H9 (cell line): ENCODE measurements around the gene NT5C3A. TPM values are rescaled to one million over a fixed set of nuclear protein-coding genes. Genes with fewer than 3 reads are reported as not detected.

Experiments
- DNase-seq: peaks from one replicate; pipeline ENCODE4 v3.0.0-alpha.2; 2017
- H2AFZ ChIP-seq: one replicate; pipeline ENCODE4 v1.6.1; 2013; ENCODE audit warnings: mild to moderate bottlenecking, low read length, control low read depth, moderate library complexity
- H2AK5ac ChIP-seq: 2 replicates; pipeline ENCODE4 v1.6.1; 2013; ENCODE audit warnings: low read length, control low read depth, mixed read lengths; ENCODE audit not compliant: insufficient read length
- H2BK120ac ChIP-seq: one replicate; pipeline ENCODE4 v1.6.1; 2013; ENCODE audit warnings: low read depth, mild to moderate bottlenecking, low read length, control low read depth, inconsistent platforms; ENCODE audit not compliant: poor library complexity, severe bottlenecking
- H2BK12ac ChIP-seq: 2 replicates; pipeline ENCODE4 v1.6.1; 2013; ENCODE audit warnings: low read length, control low read depth, mixed read lengths, low read depth; ENCODE audit not compliant: insufficient read length
- H2BK15ac ChIP-seq: 2 replicates; pipeline ENCODE4 v1.6.1; 2013; ENCODE audit warnings: low read depth, low read length, control low read depth
- H2BK20ac ChIP-seq: one replicate; pipeline ENCODE4 v1.6.1; 2013; ENCODE audit warnings: low read depth, mild to moderate bottlenecking, low read length, control low read depth, inconsistent platforms; ENCODE audit not compliant: poor library complexity, severe bottlenecking
- H2BK5ac ChIP-seq: 2 replicates; pipeline ENCODE4 v1.6.1; 2013; ENCODE audit warnings: low read length, control low read depth, mixed read lengths; ENCODE audit not compliant: insufficient read length
- H3K14ac ChIP-seq: 2 replicates; pipeline ENCODE4 v1.6.1; 2013; ENCODE audit warnings: low read length, control low read depth; ENCODE audit not compliant: insufficient read depth
- H3K18ac ChIP-seq: 2 replicates; pipeline ENCODE4 v1.6.1; 2013; ENCODE audit warnings: low read depth, mild to moderate bottlenecking, mixed read lengths, low read length, control low read depth; ENCODE audit not compliant: insufficient read length
- H3K23ac ChIP-seq: 2 replicates; pipeline ENCODE4 v1.6.1; 2013; ENCODE audit warnings: low read length, control low read depth, mixed read lengths, low read depth; ENCODE audit not compliant: insufficient read length
- H3K23me2 ChIP-seq: 2 replicates; pipeline ENCODE4 v1.6.1; 2013; ENCODE audit warnings: low read depth, mild to moderate bottlenecking, mixed read lengths, low read length, control low read depth; ENCODE audit not compliant: insufficient read length, poor library complexity, severe bottlenecking
- H3K27ac ChIP-seq: 2 replicates; pipeline ENCODE4 v1.5.1; 2013; ENCODE audit warnings: low read length, control low read depth, mixed read lengths, low read depth; ENCODE audit not compliant: insufficient read length
- H3K27me3 ChIP-seq: 2 replicates; pipeline ENCODE4 v1.6.1; 2013; ENCODE audit warnings: low read length, control low read depth, inconsistent platforms; ENCODE audit not compliant: insufficient read depth
- H3K4ac ChIP-seq: 2 replicates; pipeline ENCODE4 v1.6.1; 2013; ENCODE audit warnings: low read depth, mild to moderate bottlenecking, control low read depth, inconsistent platforms, low read length, moderate library complexity
- H3K4me1 ChIP-seq: 2 replicates; pipeline ENCODE4 v1.6.1; 2013; ENCODE audit warnings: low read length, control low read depth, inconsistent platforms; ENCODE audit not compliant: insufficient read depth
- H3K4me2 ChIP-seq: 2 replicates; pipeline ENCODE4 v1.6.1; 2013; ENCODE audit warnings: low read length, control low read depth, mixed read lengths; ENCODE audit not compliant: insufficient read length, insufficient read depth
- H3K56ac ChIP-seq: 2 replicates; pipeline ENCODE4 v1.6.1; 2013; ENCODE audit warnings: low read depth, mild to moderate bottlenecking, mixed read lengths, low read length, control low read depth; ENCODE audit not compliant: insufficient read length
- H3K79me1 ChIP-seq: 2 replicates; pipeline ENCODE4 v1.6.1; 2013; ENCODE audit warnings: low read depth, mild to moderate bottlenecking, moderate library complexity, low read length, control low read depth, inconsistent platforms; ENCODE audit not compliant: insufficient read depth, poor library complexity, severe bottlenecking
- H3K79me2 ChIP-seq: 2 replicates; pipeline ENCODE4 v1.6.1; 2013; ENCODE audit warnings: low read length, control low read depth, inconsistent platforms; ENCODE audit not compliant: insufficient read depth
- H3K9ac ChIP-seq: 2 replicates; pipeline ENCODE4 v1.6.1; 2013; ENCODE audit warnings: low read length, control low read depth, mixed read lengths; ENCODE audit not compliant: insufficient read length; ENCODE audit errors: extremely low read depth
- H3K9me3 ChIP-seq: one replicate; pipeline ENCODE4 v1.6.1; 2013; ENCODE audit warnings: low read depth, low read length, inconsistent platforms; ENCODE audit not compliant: control insufficient read depth
- H3T11ph ChIP-seq: one replicate; pipeline ENCODE4 v1.6.1; 2013; ENCODE audit warnings: mild to moderate bottlenecking, low read length, control low read depth, inconsistent platforms
- H4K20me1 ChIP-seq: one replicate; pipeline ENCODE4 v1.6.1; 2013; ENCODE audit not compliant: control insufficient read depth, insufficient read length, insufficient read depth
- H4K5ac ChIP-seq: 2 replicates; pipeline ENCODE4 v1.6.1; 2013; ENCODE audit warnings: low read depth, mild to moderate bottlenecking, mixed read lengths, low read length, control low read depth; ENCODE audit not compliant: insufficient read length
- H4K8ac ChIP-seq: replicated peaks from 2 replicates; pipeline ENCODE4 v1.6.1; 2013; ENCODE audit warnings: low read length, control low read depth, mixed read lengths, low read depth; ENCODE audit not compliant: insufficient read length
- H4K91ac ChIP-seq: 2 replicates; pipeline ENCODE4 v1.6.1; 2013; ENCODE audit warnings: low read depth, mild to moderate bottlenecking, moderate library complexity, mixed read lengths, low read length, control low read depth; ENCODE audit not compliant: insufficient read length
- H3K27ac Mint-ChIP-seq, 3 experiments: 2 replicates in 2 of 3; 3 replicates in 1 of 3; pipeline ENCODE4 v1.8.0; 2020 to 2021; ENCODE audit warnings: mixed read lengths in 3 of 3, mild to moderate bottlenecking in 1 of 3, moderate library complexity in 1 of 3
- H3K27me3 Mint-ChIP-seq: 2 replicates; pipeline ENCODE4 v1.8.0; 2021; ENCODE audit warnings: low read depth, mild to moderate bottlenecking, moderate library complexity, mixed read lengths
- H3K36me3 Mint-ChIP-seq, 3 experiments: 2 replicates in 2 of 3; 3 replicates in 1 of 3; pipeline ENCODE4 v1.8.0; 2020 to 2021; ENCODE audit warnings: low read depth in 3 of 3, mixed read lengths in 3 of 3; ENCODE audit not compliant: insufficient read depth in 1 of 3
- H3K4me1 Mint-ChIP-seq, 2 experiments: 2 replicates each; pipeline ENCODE4 v1.8.0; 2020; ENCODE audit warnings: mixed read lengths in 2 of 2
- H3K4me3 Mint-ChIP-seq, 2 experiments: 2 replicates in 1 of 2; 3 replicates in 1 of 2; pipeline ENCODE4 v1.8.0; 2020 to 2021; ENCODE audit warnings: mild to moderate bottlenecking in 2 of 2, mixed read lengths in 2 of 2, moderate library complexity in 1 of 2
- H3K9me3 Mint-ChIP-seq, 2 experiments: 2 replicates in 1 of 2; 3 replicates in 1 of 2; pipeline ENCODE4 v1.8.0; 2020; ENCODE audit warnings: mild to moderate bottlenecking in 2 of 2, mixed read lengths in 2 of 2, moderate library complexity in 1 of 2
- WGBS: extraction: QIAGEN DNeasy Blood & Tissue Kit; methylation state at CpG from one replicate; pipeline ENCODE4 v1.1.7; 2013; ENCODE audit warnings: missing lambda C conversion rate, low lambda C conversion rate, mixed read lengths; ENCODE audit not compliant: insufficient read length; ENCODE audit errors: extremely low coverage; 5-methylcytosine and 5-hydroxymethylcytosine counted together
- total RNA-seq: library from RNA; stranded (reverse); gene quantifications from 2 replicates; pipeline ENCODE4 v1.2.1, GENCODE V29; 2021
- TF ChIP-seq, protein P1 (sequence below): fragments of 200-600 bp; sonication (generic); conservative IDR thresholded peaks from 3 replicates; pipeline ENCODE4 v1.8.0; 2021; ENCODE audit warnings: antibody characterized with exemption, mild to moderate bottlenecking

The NT5C3A gene
- total RNA-seq, 1 experiment from 2014 or later: 22.1 TPM

DNA sequence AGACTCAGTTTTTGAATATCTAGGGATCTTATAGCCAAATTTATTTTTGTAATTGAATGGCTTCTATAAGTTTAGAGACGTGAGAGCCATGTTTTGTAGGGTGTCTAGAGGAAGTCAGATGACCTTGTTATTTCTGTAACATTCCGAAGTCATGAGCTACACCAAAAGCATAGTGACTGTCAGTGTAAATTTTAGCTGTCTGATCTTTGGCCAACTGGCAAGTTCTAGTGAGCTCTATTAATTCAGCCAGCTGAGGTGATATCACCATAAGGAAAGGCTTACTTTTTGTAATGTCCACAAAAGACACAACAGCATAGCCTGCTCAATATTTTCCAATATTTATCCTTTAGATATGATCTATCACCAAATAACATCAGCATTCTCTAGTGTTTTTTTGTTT lies 9.9 kb upstream of the NT5C3A start:
- no peak overlapping the region for H2BK15ac ChIP-seq
- H3K14ac ChIP-seq: no peak overlapping the region
- DNase-seq: no peak
- no peak overlapping the region for H4K91ac ChIP-seq
- peaks cover 2% of the 10 kb centered on the region; the same call in 1 of the 2 replicates for H3K4me1 ChIP-seq
- no peaks in the 10 kb centered on the region for H3K23me2 ChIP-seq
- TF ChIP-seq, protein P1, sequence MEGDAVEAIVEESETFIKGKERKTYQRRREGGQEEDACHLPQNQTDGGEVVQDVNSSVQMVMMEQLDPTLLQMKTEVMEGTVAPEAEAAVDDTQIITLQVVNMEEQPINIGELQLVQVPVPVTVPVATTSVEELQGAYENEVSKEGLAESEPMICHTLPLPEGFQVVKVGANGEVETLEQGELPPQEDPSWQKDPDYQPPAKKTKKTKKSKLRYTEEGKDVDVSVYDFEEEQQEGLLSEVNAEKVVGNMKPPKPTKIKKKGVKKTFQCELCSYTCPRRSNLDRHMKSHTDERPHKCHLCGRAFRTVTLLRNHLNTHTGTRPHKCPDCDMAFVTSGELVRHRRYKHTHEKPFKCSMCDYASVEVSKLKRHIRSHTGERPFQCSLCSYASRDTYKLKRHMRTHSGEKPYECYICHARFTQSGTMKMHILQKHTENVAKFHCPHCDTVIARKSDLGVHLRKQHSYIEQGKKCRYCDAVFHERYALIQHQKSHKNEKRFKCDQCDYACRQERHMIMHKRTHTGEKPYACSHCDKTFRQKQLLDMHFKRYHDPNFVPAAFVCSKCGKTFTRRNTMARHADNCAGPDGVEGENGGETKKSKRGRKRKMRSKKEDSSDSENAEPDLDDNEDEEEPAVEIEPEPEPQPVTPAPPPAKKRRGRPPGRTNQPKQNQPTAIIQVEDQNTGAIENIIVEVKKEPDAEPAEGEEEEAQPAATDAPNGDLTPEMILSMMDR: no peak
- no peak overlapping the region for H2BK20ac ChIP-seq
- H3K79me1 ChIP-seq: no peaks in the 10 kb centered on the region
- no peak overlapping the region for H3K27ac ChIP-seq
- H2AFZ ChIP-seq: no peak overlapping the region
- H3K18ac ChIP-seq: no peak overlapping the region
- H3T11ph ChIP-seq: no peak overlapping the region
- H4K5ac ChIP-seq: no peak overlapping the region
- H4K20me1 ChIP-seq: no peaks in the 10 kb centered on the region
- Mint-ChIP-seq H3K4me3 (no peak overlapping the region), H3K9me3 (peaks cover 26 to 30% of the 10 kb centered on the region in 2 experiments), H3K4me1 (peaks cover 17 to 20% of the 10 kb centered on the region in 2 experiments), H3K27me3 (no peaks in the 10 kb centered on the region), H3K36me3 (peaks cover 3 to 14% (median 7%) of the 10 kb centered on the region in 3 experiments; a peak in 5 of 7 replicates), H3K27ac (no peak overlapping the region)
- WGBS: no CpG with 5 or more reads among the region's 2 CpGs
- H3K4ac ChIP-seq: no peak overlapping the region
- no peak overlapping the region for H4K8ac ChIP-seq
- H2BK5ac ChIP-seq: no peak overlapping the region
- no peak overlapping the region for H3K56ac ChIP-seq
- H3K79me2 ChIP-seq: no peaks in the 10 kb centered on the region
- H3K4me2 ChIP-seq: no peak overlapping the region
- no peak overlapping the region for H2BK120ac ChIP-seq
- H2BK12ac ChIP-seq: no peak overlapping the region
- no peak overlapping the region for H2AK5ac ChIP-seq
- H3K9me3 ChIP-seq: peaks cover 9% of the 10 kb centered on the region
- H3K9ac ChIP-seq: no peak overlapping the region
- H3K27me3 ChIP-seq: no peaks in the 10 kb centered on the region
- no peak overlapping the region for H3K23ac ChIP-seq
